ENCODE results near the gene SGCE.
"Not testable (repeated sequence)": the region's sequence is repeated elsewhere in the genome, so short reads cannot be mapped to it uniquely, and the experiment has no call there.

SGCE gene, protein sequence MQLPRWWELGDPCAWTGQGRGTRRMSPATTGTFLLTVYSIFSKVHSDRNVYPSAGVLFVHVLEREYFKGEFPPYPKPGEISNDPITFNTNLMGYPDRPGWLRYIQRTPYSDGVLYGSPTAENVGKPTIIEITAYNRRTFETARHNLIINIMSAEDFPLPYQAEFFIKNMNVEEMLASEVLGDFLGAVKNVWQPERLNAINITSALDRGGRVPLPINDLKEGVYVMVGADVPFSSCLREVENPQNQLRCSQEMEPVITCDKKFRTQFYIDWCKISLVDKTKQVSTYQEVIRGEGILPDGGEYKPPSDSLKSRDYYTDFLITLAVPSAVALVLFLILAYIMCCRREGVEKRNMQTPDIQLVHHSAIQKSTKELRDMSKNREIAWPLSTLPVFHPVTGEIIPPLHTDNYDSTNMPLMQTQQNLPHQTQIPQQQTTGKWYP
- total RNA-seq: 0 to 0.29 (median 0.09) reads per million in 18 experiments

DNA sequence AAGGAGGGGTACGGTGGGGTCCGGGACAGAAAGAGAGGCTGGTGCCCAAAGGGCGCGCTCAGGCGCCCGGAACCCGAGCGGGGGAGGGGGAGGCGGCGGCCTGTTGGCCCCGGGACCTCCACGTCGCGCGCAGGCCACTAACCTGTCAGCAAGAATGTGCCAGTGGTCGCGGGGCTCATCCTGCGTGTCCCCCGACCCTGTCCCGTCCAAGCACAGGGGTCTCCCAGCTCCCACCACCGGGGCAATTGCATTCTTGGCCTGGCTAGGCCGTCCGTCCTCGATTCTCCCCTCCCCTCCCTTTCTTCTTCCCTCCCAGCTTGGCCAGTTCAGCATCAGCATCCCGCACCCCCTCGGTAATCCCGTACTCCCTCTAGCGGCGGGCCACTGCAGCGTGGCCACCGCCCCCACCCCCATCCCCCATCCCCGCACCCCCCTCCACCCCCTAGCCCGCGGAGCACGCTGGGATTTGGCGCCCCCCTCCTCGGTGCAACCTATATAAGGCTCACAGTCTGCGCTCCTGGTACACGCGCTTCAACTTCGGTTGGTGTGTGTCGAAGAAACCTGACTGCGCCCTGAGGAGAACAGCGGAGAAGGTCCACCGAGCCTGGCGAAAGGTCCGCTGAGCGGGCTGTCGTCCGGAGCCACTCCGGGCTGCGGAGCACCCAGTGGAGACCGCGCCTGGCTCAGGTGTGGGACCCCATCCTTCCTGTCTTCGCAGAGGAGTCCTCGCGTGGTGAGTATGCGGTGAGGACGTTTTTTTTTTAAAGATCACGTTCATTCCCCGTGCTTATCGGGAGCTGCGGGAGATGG, at the start of gene SGCE:
SGCE (minus strand) TSS at position 286 of the 810 bp plus-strand sequence; CDS start at position 251, 35 bp downstream.
- DNase-seq: no peak

DNA sequence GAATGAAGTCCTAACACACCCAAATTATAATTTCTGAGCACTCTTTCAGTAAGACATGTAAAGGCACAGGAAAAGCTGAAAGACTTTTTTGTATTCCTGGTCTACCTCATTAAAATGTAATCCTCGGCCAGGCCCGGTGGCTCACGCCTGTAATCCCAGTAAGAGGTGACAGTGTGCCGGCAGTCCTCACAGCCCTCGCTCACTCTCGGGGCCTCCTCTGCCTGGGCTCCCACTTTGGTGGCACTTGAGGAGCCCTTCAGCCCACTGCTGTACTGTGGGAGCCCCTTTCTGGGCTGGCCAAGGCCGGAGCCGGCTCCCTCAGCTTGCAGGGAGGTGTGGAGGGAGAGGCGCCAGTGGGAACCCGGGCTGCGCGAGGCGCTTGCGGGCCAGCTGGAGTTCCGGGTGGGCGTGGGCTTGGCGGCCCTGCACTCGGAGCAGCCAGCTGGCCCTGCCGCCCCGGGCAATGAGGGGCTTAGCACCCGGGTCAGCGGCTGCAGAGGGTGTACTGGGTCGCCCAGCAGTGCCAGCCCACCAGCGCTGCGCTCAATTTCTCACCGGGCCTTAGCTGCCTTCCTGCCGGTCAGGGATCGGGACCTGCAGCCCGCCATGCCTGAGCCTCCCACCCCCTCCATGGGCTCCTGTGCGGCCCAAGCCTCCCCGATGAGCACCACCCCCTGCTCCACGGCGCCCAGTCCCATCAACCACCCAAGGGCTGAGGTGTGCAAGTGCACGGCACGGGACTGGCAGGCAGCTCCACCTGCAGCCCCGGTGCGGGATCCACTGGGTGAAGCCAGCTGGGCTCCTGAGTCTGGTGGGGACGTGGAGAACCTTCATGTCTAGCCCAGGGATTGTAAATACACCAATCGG, 49.5 kb upstream of the SGCE start:
- not testable (repeated sequence) for DNase-seq

DNA sequence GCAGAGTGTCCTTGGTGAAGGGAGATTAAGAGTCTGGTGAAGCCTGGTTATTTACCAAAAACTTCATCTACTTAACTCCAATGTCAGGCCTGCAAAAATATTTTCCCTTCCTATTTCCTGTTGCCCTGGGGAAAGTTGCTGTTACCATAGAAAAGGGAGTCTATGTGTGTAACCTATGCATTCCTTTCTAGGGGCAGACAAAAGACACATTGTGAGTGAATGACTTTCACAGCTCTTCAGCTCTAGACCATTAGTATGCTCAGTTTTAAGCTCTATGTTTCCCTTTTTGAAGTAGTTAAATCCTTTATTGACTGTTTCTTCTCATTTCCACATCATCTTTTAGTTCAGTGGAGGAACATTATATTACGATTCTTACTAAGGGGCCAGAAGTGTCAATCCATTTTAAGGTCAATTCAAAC, 45.6 kb upstream of the SGCE start:
- no peak for DNase-seq

DNA sequence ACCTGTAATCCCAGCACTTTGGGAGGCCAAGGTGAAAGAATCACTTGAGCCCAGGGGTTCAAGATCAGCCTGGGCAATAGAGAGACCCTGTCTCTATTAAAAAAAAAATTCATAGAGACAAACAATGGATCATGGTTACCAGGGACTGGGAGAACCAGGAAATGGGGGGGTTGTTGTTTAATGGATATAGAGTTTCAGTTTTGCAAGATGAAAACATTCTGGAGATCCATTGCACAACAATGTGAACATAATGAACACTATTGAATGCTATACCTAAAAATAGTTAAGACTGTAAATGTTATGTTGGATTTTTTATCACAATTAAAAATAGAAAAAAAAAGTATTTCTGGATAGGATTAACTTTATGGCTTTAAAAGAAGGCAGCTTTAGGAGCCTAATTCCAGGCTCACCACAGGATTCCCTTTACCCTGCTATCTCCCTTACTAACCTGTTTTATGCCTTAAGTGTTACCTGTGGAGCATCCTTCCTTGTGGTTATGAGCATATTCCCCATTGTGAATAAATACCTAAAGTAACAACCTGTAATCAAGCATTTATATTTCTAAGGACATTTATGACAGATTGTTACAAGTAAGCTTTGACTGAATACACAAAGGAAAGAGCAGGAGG, 45.1 kb upstream of the SGCE start:
- no peak for DNase-seq

DNA sequence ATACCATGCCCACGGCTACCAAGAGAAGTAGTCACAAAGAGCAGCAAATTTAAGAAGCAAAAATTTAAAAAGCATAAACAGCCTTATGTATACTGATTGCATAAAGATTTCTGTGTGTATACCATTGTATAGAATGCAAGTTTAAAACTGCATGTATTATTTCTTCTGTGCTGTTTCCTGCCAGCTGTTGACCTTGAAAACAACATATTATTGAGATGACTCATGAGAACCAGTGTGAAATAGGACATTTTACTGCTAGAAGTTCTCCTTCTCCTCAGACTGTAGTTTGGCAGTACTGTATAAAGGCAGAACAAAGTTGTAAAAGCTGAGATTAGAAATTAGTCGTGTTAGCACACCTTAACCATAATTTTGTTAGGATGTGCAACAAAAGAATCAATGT, 42.3 kb upstream of the SGCE start:
- no peak for DNase-seq

DNA sequence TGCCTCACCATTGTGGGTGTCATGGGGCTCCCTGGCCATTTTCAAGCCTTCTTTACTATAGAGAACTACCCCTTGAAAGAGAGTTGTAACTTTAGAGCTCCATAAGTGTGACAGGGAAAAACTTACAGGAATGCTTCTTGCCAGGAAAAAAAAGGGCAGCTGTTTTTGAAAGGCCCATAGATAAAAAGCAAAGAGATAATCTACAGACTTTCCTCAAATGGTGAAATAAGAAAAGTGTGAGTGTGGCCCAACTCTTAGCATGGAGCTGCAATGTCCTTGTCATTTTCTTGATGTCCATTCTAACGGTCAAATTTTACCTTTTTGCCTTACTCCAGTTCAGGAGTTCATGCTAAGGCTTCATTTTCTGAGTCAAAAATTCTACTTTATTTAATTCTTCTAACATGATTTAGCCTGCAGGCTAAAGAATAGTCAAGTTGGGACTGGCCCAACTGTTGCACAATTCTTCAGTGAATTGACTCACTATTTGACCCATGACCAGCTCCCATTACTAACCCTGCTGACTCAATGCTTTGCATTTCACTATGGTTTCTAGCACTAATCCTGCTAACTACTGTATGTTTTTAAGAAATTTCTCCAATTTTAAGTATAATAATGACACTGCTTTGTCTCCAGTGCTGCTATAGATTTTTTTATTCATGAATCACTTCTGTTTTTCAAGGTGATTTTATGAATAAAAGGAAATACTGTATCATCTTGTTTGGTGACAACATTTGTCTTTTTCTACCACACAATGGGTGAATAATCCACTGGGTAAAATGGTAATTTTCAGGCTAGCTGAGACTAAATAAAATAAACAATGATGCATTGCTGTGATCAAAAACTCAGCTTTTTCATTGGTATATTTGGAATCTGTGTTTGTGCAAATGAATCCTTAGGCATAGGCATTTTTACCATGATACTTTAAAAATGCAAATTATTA, 41.4 kb upstream of the SGCE start:
- peak; percentile 44 to 48 for DNase-seq

DNA sequence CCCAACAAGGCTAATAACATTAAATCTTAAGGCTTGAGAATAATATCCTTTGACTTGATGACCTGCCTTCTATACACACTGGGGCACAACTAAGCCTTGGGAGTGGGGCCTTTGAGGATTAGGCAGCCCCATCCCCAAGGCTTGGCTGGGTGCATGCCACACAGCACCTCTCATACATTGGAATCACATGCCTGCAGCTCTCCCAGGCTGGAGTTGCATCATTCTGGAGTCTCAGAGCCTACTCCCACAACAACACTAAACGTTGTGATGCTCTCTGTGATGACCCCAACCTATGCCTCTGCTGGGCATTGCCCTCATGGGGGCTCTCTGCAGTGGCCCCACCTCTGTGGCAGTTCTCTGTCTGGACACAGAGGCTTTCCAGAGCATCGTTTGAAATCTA, 31.9 kb upstream of the SGCE start:
- no peak for DNase-seq

DNA sequence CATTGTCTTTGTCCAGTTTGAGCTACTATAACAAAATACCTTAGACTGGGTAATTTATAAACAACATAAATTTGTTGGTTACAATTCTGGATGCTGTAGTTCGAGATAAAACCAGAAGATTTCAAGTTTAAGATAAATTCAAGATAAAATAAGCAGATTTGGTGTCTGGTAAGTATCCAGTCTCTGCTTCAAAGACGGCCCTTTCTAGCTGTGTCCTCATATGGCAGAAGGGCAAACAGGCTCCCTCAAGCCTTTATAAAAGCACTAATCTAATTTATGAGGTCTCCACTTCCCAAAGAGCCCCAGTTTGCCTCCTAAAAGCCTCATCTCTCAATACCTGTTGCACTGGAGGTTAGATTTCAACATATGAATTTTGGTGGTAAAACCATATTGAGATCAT, 31.1 kb upstream of the SGCE start:
- DNase-seq: no peak

DNA sequence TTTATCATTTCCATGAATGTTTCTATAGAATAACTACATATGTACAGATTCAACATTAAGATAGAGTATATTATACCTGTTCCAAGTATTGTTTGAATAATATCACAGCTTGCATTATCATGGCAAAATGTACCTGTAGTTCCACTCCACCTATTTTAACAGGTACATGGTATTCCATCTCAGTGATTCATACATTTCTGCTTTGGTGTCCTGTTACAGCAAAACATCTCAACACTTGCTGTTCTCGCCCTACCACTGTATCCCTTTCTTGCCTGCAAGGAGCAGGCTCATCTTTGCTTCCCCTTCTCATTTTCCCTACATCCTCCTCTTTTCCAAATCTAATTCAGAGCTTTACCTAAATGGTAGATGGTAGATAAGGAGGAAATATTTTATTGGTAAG, 27.1 kb upstream of the SGCE start:
- no peak for DNase-seq

DNA sequence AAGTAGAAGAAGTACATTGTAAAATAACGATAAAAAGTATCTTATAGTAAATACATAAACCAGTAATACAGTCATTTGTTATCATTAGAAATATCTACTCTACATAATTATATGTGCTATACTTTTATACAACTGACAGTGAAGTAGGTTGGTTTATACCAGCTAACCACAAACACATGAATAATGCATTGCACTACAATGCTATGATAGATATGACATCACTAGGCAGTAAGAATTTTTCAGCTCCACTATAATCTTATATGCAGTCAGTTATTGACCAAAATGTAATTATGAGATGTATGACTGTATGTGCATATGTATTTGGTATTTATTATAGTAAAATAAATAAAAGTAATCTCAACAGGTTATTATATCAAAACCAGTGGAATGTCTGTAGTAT, 23.4 kb upstream of the SGCE start:
- DNase-seq: no peak

DNA sequence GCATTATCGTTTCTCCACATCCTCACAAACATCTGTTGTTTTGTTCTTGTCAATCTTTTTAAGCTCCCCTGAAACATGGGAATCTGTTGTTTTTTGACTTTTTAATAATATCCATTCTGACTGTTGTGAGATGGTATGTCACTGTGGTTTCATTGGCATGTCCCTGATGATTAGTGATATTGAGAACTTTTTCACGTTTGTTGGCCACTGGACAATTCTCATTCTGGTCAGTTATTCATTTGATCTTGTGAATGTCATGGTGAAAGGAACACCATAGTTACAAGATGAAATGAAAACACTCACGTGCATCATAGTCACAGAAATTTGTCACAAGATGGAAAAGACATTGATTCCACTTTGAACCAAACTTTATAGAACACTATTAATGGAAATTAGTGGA, 20.5 kb upstream of the SGCE start:
- DNase-seq: no peak

DNA sequence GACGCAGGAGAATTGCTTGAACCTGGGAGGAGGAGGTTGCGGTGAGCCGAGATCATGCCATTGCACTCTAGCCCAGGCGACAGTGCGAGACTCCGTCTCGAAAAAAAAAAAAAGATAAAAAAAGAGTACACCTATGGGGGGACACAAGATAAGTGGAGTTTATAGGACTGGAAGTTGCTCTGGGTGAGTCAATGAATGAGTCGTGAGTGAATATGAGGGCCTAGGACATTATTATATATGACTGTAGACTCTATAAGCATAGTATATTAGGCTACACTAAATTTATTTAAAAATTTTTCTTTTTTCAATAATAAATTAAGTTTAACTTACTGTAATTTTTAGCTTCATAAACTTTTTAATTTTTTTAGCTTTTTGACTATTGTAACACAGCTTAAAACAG, 19.4 kb upstream of the SGCE start:
- DNase-seq: no peak

DNA sequence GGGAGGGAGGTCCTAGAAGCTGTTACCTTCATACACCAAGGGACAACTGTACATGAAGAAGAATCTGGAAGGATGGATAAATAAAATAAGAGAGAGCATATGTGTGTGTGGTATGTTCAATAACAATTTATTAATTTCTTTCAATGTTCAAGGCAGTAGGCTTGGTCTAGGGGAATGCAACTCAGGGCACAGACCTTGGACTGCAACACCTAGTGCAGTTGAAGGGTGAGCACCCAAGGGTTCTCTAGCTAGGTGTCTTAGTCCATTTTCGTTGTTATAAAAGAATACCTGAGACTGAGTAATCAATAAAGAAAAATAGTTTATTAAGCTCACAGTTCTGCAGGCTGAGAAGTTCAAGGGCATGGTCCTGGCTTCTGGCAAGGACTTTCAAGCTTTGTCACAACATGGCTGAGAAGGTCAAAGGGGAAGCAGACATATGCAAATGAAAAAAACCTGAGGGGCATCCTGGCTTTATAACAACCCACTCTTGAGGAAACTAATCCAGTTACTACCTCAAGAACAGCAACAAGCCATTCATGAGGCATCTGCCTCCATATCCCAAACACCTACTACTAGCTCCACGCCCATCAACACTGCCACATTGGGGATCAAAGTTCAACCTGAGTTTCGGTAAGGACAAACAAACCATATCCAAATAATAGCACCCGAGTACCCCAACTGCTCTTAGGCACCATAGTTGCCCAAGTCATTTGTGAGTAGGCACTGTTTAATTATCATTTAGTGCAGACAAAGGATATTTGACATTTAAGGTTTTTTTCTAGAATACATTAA, 15.7 kb upstream of the SGCE start:
- DNase-seq: no peak

DNA sequence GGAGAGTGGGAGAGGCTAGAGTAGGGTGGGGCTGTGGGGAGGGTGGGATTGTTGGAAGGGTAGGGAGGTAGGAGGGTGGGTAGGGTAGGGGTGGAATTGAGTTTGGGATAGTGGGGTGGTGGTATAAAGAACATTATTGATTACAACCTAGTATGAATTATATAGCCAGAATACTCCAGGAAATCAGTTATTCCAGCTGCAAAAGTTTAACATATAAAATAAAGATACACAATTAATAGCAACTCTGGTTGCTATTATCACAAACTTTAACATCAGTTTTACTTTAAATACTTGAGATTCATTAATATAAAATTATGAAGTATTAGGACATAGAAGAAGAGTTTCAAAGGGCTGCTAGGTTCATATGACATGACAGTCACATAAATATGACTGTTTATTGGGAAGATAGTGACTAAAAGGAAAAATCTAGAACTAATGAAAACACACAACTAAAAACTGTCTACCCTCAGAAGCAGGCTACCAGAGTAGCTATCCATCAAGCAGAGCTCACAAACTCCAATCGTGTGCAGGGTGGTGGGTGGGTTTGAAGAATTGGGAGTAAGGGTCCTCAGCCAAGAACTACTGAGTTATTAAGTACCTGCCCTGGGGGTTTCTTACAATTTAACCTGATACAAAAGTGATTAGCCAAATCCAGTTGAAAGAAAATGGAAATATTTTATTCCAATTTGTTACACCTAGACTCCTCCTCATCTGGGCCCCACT, 14.0 kb upstream of the SGCE start:
- no peak for DNase-seq

DNA sequence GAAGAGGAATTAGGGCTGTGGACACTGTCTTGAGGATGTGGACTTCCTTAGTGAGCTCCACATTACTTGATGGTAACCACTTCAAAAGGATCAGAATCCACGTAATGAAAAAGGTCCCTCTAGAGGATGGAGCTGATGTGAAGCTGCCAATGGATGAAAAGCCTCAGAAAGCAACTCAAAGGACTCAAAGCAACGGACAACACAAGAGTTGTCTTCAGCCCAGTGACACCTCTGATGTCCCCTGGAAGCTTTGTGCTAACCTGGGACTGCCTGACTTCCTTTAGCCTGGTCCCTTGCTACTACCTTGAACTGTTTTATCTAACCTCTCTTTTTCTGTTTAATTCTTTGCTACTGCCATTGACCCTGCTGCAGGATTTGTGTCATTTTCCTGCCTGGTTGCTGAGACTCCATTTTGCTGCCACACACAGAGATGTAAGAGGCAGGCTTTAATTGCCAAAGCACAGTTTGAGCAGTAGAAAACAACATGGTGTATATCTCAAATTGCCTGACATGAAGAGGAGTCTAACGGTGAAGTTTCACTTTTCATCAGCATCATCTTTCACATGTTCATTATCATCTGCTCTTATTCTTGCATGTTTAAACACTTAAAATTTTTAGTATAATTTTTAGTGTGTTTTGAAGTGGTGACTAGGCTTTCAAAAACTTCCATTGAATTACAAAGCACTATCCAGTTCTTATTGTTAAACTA, 11.1 kb upstream of the SGCE start:
- DNase-seq: no peak

DNA sequence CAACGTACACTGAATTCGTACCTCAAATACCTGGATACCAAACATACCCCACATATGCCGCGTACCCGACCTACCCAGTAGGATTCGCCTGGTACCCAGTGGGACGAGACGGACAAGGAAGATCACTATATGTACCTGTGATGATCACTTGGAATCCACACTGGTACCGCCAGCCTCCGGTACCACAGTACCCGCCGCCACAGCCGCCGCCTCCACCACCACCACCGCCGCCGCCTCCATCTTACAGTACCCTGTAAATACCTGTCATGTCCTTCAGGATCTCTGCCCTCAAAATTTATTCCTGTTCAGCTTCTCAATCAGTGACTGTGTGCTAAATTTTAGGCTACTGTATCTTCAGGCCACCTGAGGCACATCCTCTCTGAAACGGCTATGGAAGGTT, 9.5 kb upstream of the SGCE start:
- no peak for DNase-seq

DNA sequence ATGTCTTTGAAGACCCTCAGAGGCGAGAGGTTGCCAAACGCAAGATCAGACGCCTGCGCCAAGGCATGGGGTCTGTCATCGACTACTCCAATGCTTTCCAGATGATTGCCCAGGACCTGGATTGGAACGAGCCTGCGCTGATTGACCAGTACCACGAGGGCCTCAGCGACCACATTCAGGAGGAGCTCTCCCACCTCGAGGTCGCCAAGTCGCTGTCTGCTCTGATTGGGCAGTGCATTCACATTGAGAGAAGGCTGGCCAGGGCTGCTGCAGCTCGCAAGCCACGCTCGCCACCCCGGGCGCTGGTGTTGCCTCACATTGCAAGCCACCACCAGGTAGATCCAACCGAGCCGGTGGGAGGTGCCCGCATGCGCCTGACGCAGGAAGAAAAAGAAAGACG, 8.1 kb upstream of the SGCE start:
- DNase-seq: no peak

DNA sequence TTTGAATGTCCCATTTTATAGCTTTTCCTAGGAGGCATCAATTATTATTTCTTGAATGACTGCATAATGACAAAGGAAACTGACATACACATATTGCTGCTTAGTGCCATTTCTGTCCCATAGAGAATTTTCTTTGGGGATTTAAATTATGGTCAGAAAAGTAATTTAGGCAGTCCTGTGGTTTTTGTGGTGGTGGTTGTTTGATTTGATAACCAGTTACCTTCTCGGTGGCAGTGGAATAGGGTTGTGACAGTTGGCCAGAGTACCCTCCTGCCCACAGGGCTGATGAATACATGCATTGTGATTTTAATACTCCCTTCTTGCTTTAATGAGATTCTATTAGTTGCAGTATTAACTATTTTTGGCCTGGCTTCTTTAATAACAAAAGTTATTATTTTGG, 6.6 kb upstream of the SGCE start:
- no peak for DNase-seq

DNA sequence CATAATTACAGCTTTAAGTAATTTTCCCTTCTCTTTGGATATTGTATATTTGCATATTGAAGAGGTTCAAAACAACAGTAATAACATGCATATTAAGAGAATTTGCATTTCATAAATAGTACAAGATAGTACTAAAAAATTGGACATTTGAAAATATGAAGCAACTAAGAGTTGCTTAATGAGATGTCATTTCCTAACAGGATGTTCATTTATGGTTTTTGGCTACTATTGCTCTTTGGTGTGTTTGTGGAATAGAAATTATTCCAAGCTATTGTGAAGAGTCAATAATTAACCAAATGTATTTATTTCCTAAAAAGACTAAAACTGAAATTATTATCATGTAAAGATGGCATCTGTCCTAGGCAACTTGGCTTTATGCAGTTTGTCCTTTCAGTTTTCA, 4.1 kb upstream of the SGCE start:
- peak in 1 of 2 donors; percentile 15 for DNase-seq
